Keratinocyte (primary cell): Measurements from ENCODE around the gene FMN2. TPM values are rescaled to one million over a fixed set of nuclear protein-coding genes. Genes with fewer than 3 reads are reported as not detected.

Experiments used
- DNase-seq: peaks from one replicate; pipeline ENCODE4 v3.0.0-alpha.2; 2011; ENCODE audit warnings: low read depth, missing footprints, low spot score
- FAIRE-seq: peaks from 2 replicates; lab custom pipeline; 2011; peaks lifted over from hg19 to GRCh38; lab: Jason Lieb, UNC
- H2AFZ ChIP-seq: 2 replicates; pipeline ENCODE4 v1.6.0; 2012; ENCODE audit warnings: low read length, control low read depth, inconsistent platforms; ENCODE audit not compliant: control insufficient read depth
- H3K27ac ChIP-seq: 2 replicates; pipeline ENCODE4 v1.5.1; 2011; ENCODE audit warnings: low read length; ENCODE audit not compliant: control insufficient read depth, insufficient read depth
- H3K27me3 ChIP-seq: 3 replicates; pipeline ENCODE4 v1.6.0; 2011; ENCODE audit warnings: low read length; ENCODE audit not compliant: control insufficient read depth, insufficient read depth; ENCODE audit errors: extremely low read depth
- H3K36me3 ChIP-seq, 2 experiments: 2 replicates in 1 of 2; 3 replicates in 1 of 2; pipeline ENCODE4 v1.5.1; 2011; ENCODE audit warnings: low read length in 2 of 2, mild to moderate bottlenecking in 1 of 2; ENCODE audit not compliant: control insufficient read depth in 2 of 2, insufficient read depth in 2 of 2; ENCODE audit errors: extremely low read depth in 1 of 2
- H3K4me1 ChIP-seq: 3 replicates; pipeline ENCODE4 v1.5.1; 2011; ENCODE audit warnings: low read length; ENCODE audit not compliant: control insufficient read depth, insufficient read depth; ENCODE audit errors: extremely low read depth
- H3K4me2 ChIP-seq: 3 replicates; pipeline ENCODE4 v1.6.0; 2011; ENCODE audit warnings: low read depth, low read length; ENCODE audit not compliant: control insufficient read depth, insufficient read depth; ENCODE audit errors: extremely low read depth
- H3K4me3 ChIP-seq, 3 experiments: fragments of 200-600 bp in 1 of 3; sonication (generic) in 1 of 3; 2 replicates in 2 of 3; 3 replicates in 1 of 3; pipeline ENCODE4 v1.5.1; 2011 to 2016; ENCODE audit warnings: low read length in 3 of 3, mild to moderate bottlenecking in 3 of 3, control low read depth in 2 of 3, inconsistent platforms in 1 of 3, low read depth in 1 of 3, mixed read lengths in 1 of 3, mixed run types in 1 of 3, moderate library complexity in 1 of 3; ENCODE audit not compliant: control insufficient read depth in 2 of 3, insufficient read depth in 2 of 3; ENCODE audit errors: extremely low read depth in 1 of 3
- H3K79me2 ChIP-seq: 2 replicates; pipeline ENCODE4 v1.6.0; 2012; ENCODE audit warnings: low read length; ENCODE audit not compliant: control insufficient read depth, insufficient read depth
- H3K9ac ChIP-seq: 3 replicates; pipeline ENCODE4 v1.6.0; 2011; ENCODE audit warnings: low read length; ENCODE audit not compliant: control insufficient read depth, insufficient read depth; ENCODE audit errors: extremely low read depth
- H3K9me1 ChIP-seq: 3 replicates; pipeline ENCODE4 v1.6.0; 2011; ENCODE audit warnings: low read length; ENCODE audit not compliant: control insufficient read depth, insufficient read depth; ENCODE audit errors: extremely low read depth
- H3K9me3 ChIP-seq: 2 replicates; pipeline ENCODE4 v1.5.1; 2012; ENCODE audit warnings: low read depth, low read length; ENCODE audit not compliant: control insufficient read depth
- H4K20me1 ChIP-seq: 3 replicates; pipeline ENCODE4 v1.6.0; 2011; ENCODE audit warnings: low read length; ENCODE audit not compliant: control insufficient read depth, insufficient read depth; ENCODE audit errors: extremely low read depth
- EZH2 ChIP-seq: IDR thresholded peaks from one replicate; pipeline ENCODE4 v1.6.1; 2012; ENCODE audit warnings: inconsistent platforms, mild to moderate bottlenecking, low read length, moderate library complexity
- dilution Hi-C: fragments of 300-500 bp; cut with MboI; formaldehyde crosslinking; loops from one replicate; pipeline ENCODE4 v1.7.0; 2020; ENCODE audit warnings: low sequenced_read_pairs; ENCODE audit not compliant: extremely low pct_ligation_motif_present
- polyA plus RNA-seq, 5 experiments: library from polyadenylated mRNA; depleted of rRNA in 3 of 5; stranded (reverse) in 3 of 5; stranded (forward) in 1 of 5; unstranded in 1 of 5; fragments of >200 nt; gene quantifications; 1 replicate in 1 of 5; 2 replicates in 3 of 5; 3 replicates in 1 of 5; pipeline versions ENCODE4 v1.2.1 to v1.2.3, GENCODE V29; 2011 to 2012; ENCODE audit warnings: missing spikeins in 2 of 5, low read depth in 1 of 5, low replicate concordance in 1 of 5
- TF ChIP-seq, protein P1 (sequence below), 3 experiments: IDR thresholded peaks in 1 of 3; conservative IDR thresholded peaks in 1 of 3; optimal IDR thresholded peaks in 1 of 3; 2 replicates in 2 of 3; 3 replicates in 1 of 3; pipeline versions ENCODE3 to v1.5.1; 2011; ENCODE audit warnings: low read length in 3 of 3, mild to moderate bottlenecking in 3 of 3, moderate library complexity in 2 of 3, control low read depth in 1 of 3, inconsistent platforms in 1 of 3; ENCODE audit not compliant: insufficient read depth in 2 of 3; ENCODE audit errors: extremely low read depth in 1 of 3

Gene FMN2
- polyA plus RNA-seq, 1 donor (not counting 4 experiments of a cell fraction or from before 2014, with no cell fraction given): not detected

DNA sequence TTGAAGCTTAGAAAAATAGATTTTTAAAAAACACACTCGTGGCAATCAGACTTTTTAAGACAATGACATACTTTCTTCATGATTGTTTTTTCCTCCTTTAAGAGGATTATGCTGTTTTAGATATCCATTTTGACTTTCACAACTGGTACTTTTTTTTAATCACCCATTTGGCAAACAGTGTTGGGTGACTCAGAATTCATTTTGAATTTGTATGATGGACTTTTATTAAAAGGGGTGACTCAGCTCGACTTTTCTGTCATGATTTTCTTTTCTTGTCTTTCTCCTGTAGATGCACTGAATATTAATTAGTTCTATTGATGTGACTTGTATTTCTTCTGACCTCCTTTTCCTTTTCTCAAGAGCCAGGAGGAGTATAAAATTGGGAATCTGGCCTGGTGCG is 44.7 kb downstream of the FMN2 start:
- H4K20me1 ChIP-seq: no peaks in the 10 kb centered on the region
- TF ChIP-seq, protein P1, sequence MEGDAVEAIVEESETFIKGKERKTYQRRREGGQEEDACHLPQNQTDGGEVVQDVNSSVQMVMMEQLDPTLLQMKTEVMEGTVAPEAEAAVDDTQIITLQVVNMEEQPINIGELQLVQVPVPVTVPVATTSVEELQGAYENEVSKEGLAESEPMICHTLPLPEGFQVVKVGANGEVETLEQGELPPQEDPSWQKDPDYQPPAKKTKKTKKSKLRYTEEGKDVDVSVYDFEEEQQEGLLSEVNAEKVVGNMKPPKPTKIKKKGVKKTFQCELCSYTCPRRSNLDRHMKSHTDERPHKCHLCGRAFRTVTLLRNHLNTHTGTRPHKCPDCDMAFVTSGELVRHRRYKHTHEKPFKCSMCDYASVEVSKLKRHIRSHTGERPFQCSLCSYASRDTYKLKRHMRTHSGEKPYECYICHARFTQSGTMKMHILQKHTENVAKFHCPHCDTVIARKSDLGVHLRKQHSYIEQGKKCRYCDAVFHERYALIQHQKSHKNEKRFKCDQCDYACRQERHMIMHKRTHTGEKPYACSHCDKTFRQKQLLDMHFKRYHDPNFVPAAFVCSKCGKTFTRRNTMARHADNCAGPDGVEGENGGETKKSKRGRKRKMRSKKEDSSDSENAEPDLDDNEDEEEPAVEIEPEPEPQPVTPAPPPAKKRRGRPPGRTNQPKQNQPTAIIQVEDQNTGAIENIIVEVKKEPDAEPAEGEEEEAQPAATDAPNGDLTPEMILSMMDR (optimal IDR thresholded peaks at IDR 0.05 in 1 of 3, IDR thresholded peaks at IDR 0.05 in 1 of 3, conservative IDR thresholded peaks at IDR 0.05 in 1 of 3; ENCODE audit: extremely low read depth in 1 of 3, insufficient read depth in 2 of 3, low read length in 3 of 3): no peak
- TF ChIP-seq EZH2: no peak
- H2AFZ ChIP-seq: no peak overlapping the region
- H3K4me3 ChIP-seq: no peak overlapping the region
- no peak overlapping the region for H3K27ac ChIP-seq
- H3K9ac ChIP-seq: no peak overlapping the region
- no peaks in the 10 kb centered on the region for H3K27me3 ChIP-seq
- H3K36me3 ChIP-seq: no peaks in the 10 kb centered on the region
- H3K9me3 ChIP-seq: peaks cover 2% of the 10 kb centered on the region
- DNase-seq (no peak), FAIRE-seq (no peak)
- no peaks in the 10 kb centered on the region for H3K79me2 ChIP-seq
- dilution Hi-C loops: no loop called here
- H3K9me1 ChIP-seq: no peaks in the 10 kb centered on the region
- no peak overlapping the region for H3K4me2 ChIP-seq
- no peaks in the 10 kb centered on the region for H3K4me1 ChIP-seq

DNA sequence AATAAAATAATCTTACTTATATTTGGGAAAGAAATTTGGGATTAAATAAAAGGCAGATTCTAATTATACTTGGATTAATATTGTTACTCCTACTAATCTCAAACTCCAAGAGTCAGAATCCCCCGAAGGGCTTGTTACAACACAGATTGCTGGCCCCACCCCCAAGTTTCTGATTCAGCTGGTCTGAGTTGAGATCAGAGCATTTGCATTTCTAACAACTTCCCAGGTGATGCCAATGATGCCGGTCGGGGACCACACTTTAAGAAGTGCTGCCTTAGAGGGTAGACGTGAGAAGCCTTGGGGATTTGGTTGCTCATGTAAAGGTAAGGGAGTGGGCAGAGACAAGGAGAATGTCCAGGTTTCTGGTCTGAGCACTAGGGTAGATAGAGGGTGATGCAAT is 47.2 kb downstream of the FMN2 start:
- DNase-seq: no peak
- Histone ChIP-seq H3K27me3 (no peaks in the 10 kb centered on the region), H3K27ac (no peak overlapping the region), H3K79me2 (no peaks in the 10 kb centered on the region), H4K20me1 (no peaks in the 10 kb centered on the region), H3K9me1 (no peaks in the 10 kb centered on the region), H2AFZ (no peak overlapping the region), H3K9me3 (peaks cover 2% of the 10 kb centered on the region), H3K4me3 (no peak overlapping the region), H3K9ac (no peak overlapping the region), H3K4me2 (no peak overlapping the region), H3K4me1 (no peaks in the 10 kb centered on the region), H3K36me3 (no peaks in the 10 kb centered on the region)
- FAIRE-seq: no peak
- TF ChIP-seq, protein P1 (optimal IDR thresholded peaks at IDR 0.05 in 1 of 3, IDR thresholded peaks at IDR 0.05 in 1 of 3, conservative IDR thresholded peaks at IDR 0.05 in 1 of 3; ENCODE audit: extremely low read depth in 1 of 3, insufficient read depth in 2 of 3, low read length in 3 of 3): no peak
- no peak for TF ChIP-seq EZH2
- dilution Hi-C loops: no loop called here
